Measurements from ENCODE around the gene POU6F2.
A peak's percentile ranks its signal among the peaks of the same experiment; 100 is the strongest.

Gene POU6F2

GRCh38 chr7:39464350-39465054 is 486.8 kb downstream of the POU6F2 start:
- DNase-seq, result no peak

- DNase-seq, result peak; percentile 22
Measured at GRCh38 chr7:39465055-39465929, 487.6 kb downstream of the POU6F2 start.

GRCh38 chr7:39468261-39468660 is 490.6 kb downstream of the POU6F2 start:
- no peak for DNase-seq

GRCh38 chr7:39468808-39469374 is 491.2 kb downstream of the POU6F2 start:
- DNase-seq, result no peak

- DNase-seq, result no peak
Measured at GRCh38 chr7:39480901-39481300, 503.2 kb downstream of the POU6F2 start.

- no peak for DNase-seq
Measured at GRCh38 chr7:39488467-39489393, 511.0 kb downstream of the POU6F2 start.

GRCh38 chr7:39490296-39490695 is 512.6 kb downstream of the POU6F2 start:
- no peak for DNase-seq

GRCh38 chr7:39493934-39494333 is 516.2 kb downstream of the POU6F2 start:
- DNase-seq, result no peak

- DNase-seq, result no peak
Measured at GRCh38 chr7:39501358-39501757, 523.6 kb downstream of the POU6F2 start.

- DNase-seq, result no peak
Measured at GRCh38 chr7:39504963-39505362, 527.3 kb downstream of the POU6F2 start.

GRCh38 chr7:39507866-39508551 is 530.3 kb downstream of the POU6F2 start:
- no peak for DNase-seq

GRCh38 chr7:39509436-39509835 is 531.7 kb downstream of the POU6F2 start:
- no peak for DNase-seq

- DNase-seq, result no peak
Measured at GRCh38 chr7:39509912-39510311, 532.2 kb downstream of the POU6F2 start.

- no peak for DNase-seq
Measured at GRCh38 chr7:39510864-39511354, 533.2 kb downstream of the POU6F2 start.

GRCh38 chr7:39515534-39516228 is 538.0 kb downstream of the POU6F2 start:
- DNase-seq, result no peak

GRCh38 chr7:39516498-39516897 is 538.8 kb downstream of the POU6F2 start:
- no peak for DNase-seq

GRCh38 chr7:39517240-39517639 is 539.5 kb downstream of the POU6F2 start:
- no peak for DNase-seq
